ENCODE results near the gene SLC2A4RG.

SLC2A4RG gene

DNA sequence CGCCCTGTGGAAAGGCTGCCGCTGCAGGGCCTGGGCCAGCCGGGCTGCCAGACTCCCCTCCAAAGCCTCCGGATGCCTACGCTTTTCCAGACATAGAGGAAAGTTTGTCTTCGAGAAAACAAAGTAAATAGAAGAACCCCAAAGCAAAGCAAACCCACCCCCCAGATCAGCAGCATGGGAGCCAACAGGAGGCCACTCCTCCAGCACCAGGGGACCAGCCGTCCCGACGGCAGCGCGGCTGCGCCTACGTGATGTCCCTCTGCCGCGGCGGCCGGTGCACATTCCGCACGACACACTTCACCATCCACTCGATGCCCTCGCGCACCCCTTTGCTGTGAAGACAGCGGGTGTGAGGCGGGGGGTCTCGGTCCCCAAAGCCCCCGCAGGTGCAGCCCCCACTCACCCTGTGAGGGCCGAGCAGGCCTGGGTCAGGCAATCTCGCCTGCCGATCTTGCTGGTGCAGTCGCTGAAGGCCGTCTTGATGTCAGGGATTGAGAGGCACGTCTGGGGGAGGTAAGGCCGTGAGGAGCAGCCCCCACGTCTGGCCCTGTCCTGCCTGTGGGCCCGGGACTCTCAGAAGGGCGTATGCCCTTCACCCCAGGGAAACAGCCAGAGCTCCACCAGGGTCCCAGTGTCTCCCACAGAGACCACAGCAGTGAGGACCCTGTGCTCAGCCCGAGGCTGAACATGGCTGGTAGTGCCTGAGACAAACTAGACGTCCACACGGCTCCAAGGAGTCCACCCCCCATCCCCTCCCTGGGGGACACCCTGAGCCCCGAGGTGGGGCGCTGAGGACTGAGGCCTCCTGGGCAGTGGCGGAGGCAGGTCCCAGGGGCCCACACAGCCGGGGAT is 39.2 kb upstream of the SLC2A4RG start:
- DNase-seq: no peak

DNA sequence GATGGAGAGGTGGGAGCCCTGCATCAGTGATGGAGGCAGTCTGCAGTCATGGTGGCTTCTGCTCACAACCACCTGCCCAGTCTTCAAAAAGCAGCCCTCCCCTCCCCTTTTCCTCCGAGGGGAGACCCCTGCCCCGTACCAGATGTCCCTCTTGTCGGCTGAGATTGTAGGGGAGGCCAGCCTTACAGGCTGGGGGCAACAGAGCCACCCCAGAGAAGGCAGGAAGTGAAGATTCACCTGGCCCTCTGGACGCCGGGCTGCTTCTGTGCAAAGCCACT is 38.6 kb upstream of the SLC2A4RG start:
- DNase-seq: no peak

DNA sequence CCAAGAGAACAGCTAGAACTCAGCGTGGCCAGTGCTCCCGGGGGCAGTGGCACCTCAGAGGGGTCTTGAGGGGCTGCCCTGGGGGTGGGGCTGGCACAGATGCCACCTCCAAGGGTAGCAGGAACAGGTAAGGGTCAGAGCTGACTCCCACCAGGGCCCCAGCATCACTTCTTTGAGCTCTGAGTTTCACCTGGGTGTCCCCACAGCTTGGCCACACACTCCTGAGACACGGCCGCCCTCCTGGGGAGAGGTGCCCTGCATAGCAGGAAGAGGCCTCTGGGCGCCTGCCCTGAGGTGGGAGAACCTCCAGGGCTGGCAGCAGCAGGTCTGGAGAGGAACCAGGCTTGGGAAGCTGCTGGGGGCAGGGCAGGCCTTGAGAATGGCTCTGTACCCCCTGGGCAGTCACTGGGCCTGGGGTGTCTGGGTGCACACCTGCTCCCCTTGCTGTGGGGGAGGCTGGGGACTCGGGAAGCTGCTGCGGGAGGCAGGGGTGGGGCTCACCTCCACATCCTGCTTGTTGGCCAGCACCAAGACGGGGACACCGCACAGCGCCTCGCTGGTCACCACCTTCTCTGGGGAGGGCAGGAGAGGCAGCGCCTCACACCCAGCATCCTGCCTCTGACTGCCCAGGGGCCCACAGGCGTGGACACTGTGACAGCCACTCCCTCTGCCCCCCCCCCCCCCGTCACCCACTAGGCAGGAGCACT is 38.1 kb upstream of the SLC2A4RG start:
- DNase-seq: no peak

DNA sequence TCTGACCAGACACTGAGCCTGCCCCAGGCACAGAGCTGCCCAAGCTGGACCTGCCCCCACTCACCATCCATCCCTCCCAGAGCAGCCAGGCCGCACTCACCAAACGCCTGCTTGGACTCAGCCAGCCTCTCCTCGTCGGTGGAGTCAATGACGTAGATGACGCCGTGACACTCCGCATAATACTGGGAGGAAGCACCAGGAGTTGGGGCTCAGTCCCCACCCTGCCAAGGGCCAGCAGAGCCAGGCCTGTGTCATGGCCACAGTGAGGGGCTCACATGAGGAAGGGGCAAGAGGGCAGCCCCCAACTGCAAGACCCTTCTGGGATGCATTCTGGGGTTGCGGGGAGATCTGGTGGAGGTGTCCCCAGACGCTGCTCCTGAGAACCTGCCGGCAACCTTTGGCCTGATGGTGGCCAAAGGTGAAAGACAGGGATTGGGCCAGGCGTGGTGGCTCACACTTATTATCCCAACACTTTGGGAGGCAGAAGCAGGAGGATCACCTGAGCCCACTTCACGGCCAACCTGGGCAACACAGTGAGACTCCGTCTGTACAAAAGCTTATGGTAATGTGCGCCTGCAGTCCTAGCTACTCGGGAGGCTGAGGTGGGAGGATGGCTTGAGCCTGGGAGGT is 37.4 kb upstream of the SLC2A4RG start:
- DNase-seq: no peak

DNA sequence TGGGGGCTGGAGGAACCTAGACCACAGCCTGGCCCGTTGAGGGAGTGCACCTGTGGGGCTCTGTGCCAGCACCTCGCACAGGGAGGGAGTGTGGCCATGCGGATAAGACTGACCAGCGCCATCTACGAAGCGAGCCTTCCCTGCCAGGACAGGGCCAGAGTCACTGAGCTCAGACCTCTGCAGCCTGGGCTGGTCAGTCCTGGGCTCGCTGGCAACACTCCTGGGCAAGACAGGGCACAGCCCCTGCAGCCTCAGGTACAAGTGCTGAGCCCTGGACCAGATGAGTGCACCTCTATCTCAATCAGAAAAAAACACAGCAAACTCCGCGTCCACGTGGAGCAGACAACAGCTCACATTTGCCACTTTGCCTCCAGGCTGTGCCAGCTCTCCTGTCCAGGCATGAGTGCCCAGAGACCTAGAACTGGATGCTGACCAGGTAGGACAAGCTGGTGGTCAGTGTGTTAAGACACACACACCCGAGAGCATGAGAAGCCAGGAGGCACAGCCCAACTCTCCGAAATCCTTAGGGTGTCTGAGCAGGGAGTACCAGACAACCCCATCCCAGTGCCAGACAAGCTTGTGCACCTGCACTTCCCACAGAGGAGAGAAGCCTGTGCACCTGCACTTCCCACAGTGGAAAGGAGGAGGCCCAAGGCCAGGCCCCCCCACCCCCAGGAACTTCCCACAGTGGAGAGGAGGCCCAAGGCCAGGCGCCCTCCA is 36.7 kb upstream of the SLC2A4RG start:
- DNase-seq: no peak

DNA sequence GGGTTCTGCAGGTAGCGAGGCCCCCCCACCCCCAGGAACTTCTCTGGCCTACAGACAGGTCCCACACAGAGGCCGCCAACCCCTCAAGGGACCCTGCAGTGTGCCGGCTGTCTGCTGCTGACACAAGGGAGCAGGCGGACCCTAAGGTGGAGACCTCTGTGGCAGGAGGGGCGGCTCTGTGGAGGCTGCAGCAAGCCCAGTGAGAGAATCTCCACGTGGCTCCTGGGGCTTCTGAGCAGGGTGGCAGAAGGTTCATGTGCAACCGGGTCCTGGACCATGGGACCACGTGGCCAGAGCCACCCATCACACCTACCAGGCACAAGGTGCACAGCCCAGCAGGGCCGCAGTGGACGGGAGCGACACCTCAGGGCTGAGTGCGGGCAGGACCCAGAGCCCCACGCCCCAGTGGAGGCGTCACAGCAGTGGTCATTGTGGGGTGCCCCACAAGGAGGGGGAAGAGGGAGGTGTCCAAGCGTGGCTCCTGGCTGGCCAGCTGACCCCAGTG is 36.1 kb upstream of the SLC2A4RG start:
- DNase-seq: no peak

DNA sequence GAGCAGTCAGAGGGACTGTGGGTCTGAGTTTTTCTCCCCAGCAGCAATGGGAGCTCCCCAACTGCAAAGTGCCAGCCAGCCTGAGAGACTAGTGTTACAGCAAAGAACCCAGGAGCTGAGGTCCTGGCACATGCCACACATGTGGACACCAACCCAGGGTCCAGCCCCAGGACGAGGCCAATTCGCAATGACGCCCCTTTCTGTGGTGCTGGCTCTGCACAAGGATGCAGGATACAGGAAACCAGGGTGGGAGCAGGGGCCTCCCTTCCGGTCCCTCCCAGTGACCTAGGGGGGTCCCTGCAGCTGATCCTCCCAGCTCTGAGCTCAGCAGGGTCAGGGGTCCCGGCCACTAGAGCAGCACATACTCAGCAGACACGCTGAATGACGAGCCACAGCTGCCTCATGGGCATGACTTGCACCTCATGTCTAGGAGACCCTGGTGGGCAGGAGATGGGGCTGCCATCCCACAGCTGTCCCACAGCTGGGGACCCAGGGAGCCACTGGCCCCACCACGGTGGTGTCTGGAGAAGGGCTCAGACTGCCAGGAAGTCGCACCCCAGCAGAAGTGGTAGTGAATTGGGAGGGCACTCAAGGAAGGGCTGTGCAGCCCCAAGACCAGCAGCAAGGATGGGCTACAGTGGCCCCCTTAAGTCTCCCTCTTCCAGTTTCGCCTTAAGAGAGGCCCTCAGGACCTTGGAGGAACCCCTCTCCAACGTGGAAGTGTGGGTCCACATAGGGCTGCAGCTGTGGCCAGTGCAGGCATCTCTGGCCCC is 35.4 kb upstream of the SLC2A4RG start:
- no peak for DNase-seq

DNA sequence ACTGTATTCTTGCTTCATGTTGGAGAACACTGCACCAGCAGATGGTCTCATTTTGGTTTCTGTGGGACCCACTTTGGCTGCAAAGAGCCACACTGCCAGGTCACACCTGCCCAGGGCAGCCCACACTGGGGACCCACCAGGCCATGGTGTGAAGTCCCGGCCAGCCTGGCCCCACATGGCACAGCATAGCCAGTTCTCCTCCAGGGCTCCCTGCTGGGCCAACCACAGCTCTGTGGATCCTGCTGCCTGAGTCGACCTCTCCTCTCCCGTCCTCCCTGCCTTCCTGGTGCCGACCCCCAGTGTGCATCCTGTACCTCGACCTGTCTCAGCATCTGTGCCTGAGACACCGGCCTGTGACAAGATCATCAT is 34.8 kb upstream of the SLC2A4RG start:
- DNase-seq: no peak

DNA sequence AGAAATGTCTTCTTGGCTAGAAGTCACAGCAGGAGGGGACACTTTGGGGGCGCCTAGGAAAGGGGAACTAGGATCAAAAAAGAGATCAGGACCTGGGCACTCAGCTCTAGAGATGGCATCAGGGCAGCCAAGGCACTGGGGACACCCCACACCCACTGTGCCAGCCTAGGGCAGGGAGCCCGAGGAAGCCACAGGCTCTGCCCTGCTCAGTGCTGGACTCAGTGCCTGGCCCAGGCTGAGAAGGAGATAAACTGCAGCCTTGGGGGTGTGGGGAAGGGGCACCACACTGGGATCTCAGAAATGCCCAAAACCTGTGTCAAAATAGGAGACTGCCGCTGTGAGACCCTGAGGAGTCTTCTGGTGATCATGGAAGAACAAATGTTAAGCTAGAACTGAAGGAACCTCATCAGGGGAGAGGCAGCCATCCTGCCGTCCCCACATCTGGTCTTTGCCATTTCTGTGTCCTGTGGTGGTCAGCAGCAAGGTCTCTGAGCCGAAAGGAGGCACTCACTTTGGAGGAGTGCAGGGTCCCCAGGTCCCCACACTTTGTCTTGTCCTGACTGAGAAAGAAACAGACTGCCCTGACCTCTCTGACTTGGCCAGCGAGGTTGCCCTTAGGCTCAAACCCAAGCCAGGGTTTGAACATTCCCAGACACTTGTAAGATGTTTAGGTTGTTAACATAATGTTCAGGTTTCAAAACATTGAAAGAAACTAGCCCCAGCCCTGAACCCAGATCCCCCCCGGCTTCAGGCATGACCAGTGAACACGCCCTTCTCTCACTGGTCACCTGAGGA is 34.1 kb upstream of the SLC2A4RG start:
- no peak for DNase-seq

DNA sequence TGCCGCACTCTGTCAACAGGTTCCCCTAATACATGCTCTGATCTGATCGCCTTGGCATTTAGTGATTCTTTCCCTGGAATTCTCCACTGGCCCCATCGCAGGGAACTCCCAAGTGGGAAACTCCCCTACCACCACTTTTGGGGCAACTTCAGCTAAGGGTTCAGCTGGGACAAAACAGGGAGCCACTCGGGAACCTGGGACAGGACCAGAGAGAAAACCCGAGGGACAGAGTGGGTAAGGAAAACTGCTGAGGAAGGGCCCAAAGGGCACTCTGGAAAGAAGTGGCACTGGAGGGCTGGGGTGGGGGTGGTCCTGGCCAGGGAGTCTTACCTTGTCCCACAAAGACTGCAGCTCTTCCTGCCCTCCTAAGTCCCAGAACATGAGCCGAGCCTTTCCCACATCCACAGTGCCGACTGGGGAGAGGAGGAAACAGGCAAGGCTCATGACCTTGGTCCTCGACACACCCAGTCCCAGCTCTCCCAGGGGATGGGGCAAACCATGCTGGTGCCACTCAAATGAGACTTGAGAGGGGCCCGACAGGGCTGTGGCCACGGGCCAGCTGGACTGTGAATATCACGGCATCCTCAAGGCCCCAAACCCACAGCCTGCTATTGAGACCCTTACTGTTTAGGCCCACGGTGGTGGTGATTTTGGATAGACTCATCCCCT is 33.4 kb upstream of the SLC2A4RG start:
- DNase-seq: no peak

DNA sequence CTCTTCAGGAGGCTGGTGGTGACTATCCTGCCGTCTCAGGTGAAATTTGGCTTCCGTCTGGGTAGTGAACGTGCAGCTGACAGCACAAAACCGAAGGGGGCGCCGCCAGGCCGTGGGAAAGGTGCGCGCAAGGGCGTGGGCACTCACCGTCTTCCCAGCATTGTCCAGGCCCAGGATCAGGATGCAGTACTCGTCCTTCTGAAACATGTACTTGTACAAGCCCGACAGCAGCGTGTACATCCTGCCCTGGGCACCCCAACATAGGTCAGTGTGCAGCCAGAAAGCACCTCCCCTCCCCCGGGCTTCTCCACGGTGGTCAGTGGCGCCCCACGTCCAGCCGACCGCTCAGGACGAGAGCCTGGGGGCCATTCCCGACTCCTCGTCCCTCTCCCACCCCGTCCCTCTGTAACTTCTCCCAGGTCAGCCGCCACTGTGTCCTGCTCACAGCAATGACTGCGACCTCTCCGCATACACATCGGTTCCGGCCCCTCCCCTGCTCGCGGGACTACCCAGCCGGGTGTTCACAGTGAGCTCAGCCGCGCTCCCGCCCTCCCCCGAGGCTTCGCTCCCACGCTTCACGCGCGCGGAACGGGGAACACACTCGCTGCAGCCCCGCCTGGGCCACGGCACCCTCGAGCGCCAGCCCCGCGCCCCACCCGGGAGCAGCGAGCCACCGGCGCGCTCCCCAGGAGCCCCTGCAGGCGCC is 32.6 kb upstream of the SLC2A4RG start:
- peak; percentile 66 for DNase-seq

DNA sequence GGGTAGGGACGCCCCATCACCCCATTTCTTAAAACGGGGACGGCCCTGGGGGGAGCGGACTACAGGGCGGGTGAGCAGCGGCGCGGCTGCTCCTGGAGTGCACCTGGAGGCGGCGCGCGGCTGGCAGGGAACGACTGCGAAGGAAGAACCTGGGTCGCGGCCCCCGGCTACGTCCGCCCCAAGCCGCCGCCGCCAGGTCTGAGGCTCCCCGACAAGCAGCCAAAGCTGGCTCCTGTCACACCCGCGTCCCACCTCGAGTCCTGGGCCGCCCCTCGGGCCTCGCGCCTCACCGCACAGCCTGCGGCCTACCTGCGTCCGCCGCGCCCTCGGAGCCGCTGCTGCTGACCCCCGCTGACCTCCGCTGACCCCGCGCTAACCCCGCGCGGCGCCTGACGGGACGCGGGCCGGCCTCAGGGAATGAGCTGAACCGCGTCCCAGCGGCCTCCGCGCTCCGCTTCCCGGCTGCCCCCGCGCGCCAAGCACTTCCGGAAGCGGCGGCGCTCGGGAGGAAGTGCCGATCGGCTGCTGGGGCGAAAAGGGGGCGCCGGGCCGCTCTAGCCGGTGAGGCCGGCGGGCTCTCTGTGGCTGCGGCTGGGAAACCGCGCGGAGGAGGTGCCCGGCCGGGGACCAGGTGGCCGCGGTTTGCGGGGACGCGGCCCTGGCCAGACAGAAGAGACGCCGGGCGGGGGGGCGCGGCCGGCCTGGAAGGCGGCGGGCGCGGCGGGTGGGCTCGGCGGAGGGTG is 31.8 kb upstream of the SLC2A4RG start, which contains the start of the genes ARFRP1 and ZGPAT:
Gene ARFRP1 (minus strand): TSS at position 419 of the 743 bp plus-strand sequence. CDS start 885 bp downstream, outside the sequence.
Gene ZGPAT (plus strand): TSS at position 482 of the 743 bp plus-strand sequence. CDS start 542 bp downstream, outside the sequence.
- peak; percentile 84 for DNase-seq

DNA sequence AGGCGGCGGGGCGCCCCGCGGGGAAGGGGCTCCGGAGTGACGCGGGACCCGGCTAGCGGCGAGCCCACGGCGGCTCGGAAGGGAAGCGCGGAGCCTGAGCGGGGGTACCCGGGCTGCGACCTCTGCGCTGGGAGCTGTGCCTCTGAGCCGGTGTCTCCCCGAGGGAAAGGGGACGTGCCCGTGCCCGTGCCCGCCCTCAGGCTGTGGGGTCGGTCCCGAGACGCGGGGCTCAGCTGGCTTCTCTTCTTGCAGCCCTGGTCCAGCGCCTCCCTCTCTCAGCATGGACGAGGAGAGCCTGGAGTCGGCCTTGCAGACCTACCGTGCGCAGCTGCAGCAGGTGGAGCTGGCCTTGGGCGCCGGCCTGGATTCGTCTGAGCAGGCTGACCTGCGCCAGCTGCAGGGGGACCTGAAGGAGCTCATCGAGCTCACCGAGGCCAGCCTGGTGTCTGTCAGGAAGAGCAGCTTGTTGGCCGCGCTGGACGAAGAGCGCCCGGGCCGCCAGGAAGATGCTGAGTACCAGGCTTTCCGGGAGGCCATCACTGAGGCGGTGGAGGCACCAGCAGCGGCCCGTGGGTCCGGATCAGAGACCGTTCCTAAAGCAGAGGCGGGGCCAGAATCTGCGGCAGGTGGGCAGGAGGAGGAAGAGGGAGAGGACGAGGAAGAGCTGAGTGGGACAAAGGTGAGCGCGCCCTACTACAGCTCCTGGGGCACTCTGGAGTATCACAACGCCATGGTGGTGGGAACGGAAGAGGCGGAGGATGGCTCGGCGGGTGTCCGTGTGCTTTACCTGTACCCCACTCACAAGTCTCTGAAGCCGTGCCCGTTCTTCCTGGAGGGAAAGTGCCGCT is 31.1 kb upstream of the SLC2A4RG start:
- no peak for DNase-seq

DNA sequence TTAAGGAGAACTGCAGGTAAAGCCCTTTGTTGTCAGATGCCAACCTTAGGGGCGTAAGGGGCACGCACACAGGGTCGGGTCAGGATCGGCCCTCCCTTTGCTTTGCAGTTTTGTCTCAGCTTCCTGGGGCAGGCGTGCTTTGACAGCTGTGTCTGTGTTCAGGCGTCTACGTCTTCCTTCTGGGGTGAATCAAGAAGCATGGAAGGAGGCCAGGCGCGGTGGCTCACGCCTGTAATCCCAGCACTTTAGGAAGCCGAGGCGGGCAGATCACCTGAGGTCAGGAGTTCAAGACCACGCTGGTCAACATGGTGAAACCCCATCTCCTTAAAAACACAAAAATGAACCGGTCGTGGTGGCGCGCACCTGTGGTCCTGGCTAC is 30.4 kb upstream of the SLC2A4RG start:
- no peak for DNase-seq

DNA sequence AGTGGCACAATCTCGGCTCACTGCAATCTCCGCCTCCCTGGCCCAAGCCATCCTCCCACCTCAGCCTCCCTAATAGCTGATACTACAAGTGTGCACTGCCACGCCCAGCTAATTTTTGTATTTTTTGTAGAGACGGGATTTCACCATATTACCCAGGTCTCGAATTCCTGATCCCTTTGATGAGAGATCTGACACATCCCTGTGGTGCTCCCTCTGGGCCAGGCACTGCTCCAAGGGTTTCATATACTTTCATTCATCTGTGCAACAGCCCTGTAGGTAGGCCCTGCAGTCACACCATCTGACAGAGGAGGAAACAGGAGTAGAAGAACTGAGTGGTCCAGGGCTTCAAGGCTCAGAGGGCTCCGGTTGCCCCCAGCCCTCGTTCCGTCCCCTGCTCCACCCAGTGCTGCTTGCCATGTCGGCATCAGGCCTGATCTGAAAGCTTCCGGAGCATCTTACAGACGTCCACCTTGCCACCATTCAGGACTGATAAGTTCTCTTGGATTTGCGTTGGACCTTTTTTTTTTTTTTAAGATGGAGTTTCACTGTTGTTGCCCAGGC is 28.4 kb upstream of the SLC2A4RG start:
- no peak for DNase-seq

DNA sequence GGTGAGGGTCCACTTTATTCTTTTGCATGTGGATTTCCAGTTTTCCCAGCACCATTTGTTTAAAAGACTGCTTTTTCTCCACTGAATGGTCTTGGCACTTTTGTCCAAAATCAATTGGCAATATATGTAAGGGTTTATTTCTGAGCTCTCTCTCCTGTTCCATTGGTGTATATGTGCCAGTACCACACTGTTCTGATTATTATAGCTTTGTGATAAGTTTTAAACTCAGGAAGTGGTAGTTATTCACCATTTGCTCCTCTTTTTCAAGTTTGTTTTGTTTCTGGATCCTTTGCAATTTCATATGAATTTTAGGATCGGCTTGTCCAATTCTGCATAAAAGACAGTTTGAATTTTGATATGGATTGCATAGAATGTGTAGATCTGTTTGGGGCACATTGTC is 27.4 kb upstream of the SLC2A4RG start:
- no peak for DNase-seq

DNA sequence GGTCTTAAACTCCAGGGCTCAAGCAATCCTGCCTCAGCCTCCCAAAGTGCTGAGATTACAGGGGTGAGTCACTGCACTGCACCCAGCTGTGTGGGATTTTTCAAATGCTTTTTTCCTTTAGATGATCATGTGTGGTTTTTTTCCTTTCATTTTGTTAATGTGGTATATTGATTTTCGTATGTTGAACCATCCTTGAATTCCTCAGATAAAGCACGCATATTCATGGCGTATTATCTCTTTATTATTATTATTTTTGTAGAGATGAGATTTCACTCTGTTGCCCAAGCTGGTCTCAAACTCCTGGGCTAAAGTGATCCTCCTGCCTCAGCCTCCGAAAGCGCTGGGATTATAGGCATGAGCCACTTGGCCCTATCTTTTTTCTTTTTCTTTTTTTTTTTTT is 24.7 kb upstream of the SLC2A4RG start:
- no peak for DNase-seq

DNA sequence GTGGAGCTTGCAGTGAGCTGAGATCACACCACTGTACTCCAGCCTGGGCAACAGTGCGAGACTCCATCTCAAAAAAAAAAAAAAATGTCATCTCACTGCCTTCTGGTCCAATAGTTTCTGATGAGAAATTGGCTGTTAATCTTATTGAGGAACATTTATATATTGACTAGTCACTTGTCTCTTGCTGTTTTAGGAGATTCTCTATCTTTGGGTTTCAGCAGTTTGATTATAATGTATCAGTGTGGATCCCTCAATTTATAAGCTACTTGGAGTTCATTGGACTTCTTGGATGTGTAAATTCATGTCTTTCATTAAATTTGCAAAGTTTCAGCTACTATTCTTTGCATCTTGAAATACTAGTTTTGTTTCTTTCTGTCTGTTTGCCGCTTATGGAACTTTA is 20.6 kb upstream of the SLC2A4RG start:
- no peak for DNase-seq
